ENCODE measurements around the gene BCL3. TPM values are rescaled to one million over a fixed set of nuclear protein-coding genes. Genes with fewer than 3 reads are reported as not detected.
"Not testable (repeated sequence)": the region's sequence is repeated elsewhere in the genome, so short reads cannot be mapped to it uniquely, and the experiment has no call there.

The BCL3 gene
- total and polyA plus RNA-seq, 4 donors, result 29.9 to 102 (median 41.3) TPM

GRCh38 chr19:44758596-44758995, 10.1 kb downstream of the BCL3 start:
- Histone ChIP-seq H3K27ac (ENCODE audit: low read depth in 1 of 2, low read length in 2 of 2) (peak overlapping the region in 1 of 2 donors; percentile 22), H3K36me3 (ENCODE audit: control insufficient read depth in 1 of 2, insufficient read depth in 2 of 2, low read length in 1 of 2) (no peaks in the 10 kb centered on the region), H3K4me3 (ENCODE audit: low read length in 2 of 2) (no peak overlapping the region), H3K27me3 (ENCODE audit: control insufficient read depth in 1 of 2, insufficient read depth in 2 of 2, low read length in 1 of 2) (no peaks in the 10 kb centered on the region), H3K4me1 (ENCODE audit: control insufficient read depth in 1 of 2, insufficient read depth in 2 of 2, low read length in 2 of 2) (no peaks in the 10 kb centered on the region), H3K9me3 (ENCODE audit: control insufficient read depth, low read length) (no peaks in the 10 kb centered on the region)
- intact Hi-C loops (cut with DNase I), result loop anchor here in 1 of 2 donors (5.0 kb wide), 1 partner anchor 36 kb away; no protein-coding TSS in a partner anchor
- 47 to 54% methylated on average over 6 to 9 of the region's 9 CpGs for WGBS, 2 donors
- DNase-seq (no peak), ATAC-seq (ENCODE audit: low FRiP score) (no peak)

GRCh38 chr19:44759083-44759804, 10.7 kb downstream of the BCL3 start:
- H3K9me3 ChIP-seq (ENCODE audit: control insufficient read depth, low read length), result no peaks in the 10 kb centered on the region
- no peaks in the 10 kb centered on the region for H3K27me3 ChIP-seq (ENCODE audit: control insufficient read depth in 1 of 2, insufficient read depth in 2 of 2, low read length in 1 of 2)
- no peak overlapping the region for H3K27ac ChIP-seq (ENCODE audit: low read depth in 1 of 2, low read length in 2 of 2)
- DNase-seq (no peak), ATAC-seq (ENCODE audit: low FRiP score) (no peak)
- WGBS, 2 donors, result 79 to 81% methylated on average over 10 of the region's 10 CpGs
- intact Hi-C loops (cut with DNase I), result loop anchor here in 1 of 2 donors (5.0 kb wide), 1 partner anchor 37 kb away; no protein-coding TSS in a partner anchor
- no peaks in the 10 kb centered on the region for H3K4me1 ChIP-seq (ENCODE audit: control insufficient read depth in 1 of 2, insufficient read depth in 2 of 2, low read length in 2 of 2)
- H3K36me3 ChIP-seq (ENCODE audit: control insufficient read depth in 1 of 2, insufficient read depth in 2 of 2, low read length in 1 of 2), result no peaks in the 10 kb centered on the region
- no peak overlapping the region for H3K4me3 ChIP-seq (ENCODE audit: low read length in 2 of 2)

GRCh38 chr19:44762038-44762437, 13.5 kb downstream of the BCL3 start:
- no peaks in the 10 kb centered on the region for H3K27me3 ChIP-seq (ENCODE audit: control insufficient read depth in 1 of 2, insufficient read depth in 2 of 2, low read length in 1 of 2)
- intact Hi-C loops (cut with DNase I), result no loop called here
- H3K9me3 ChIP-seq (ENCODE audit: control insufficient read depth, low read length), result no peaks in the 10 kb centered on the region
- no peak overlapping the region for H3K27ac ChIP-seq (ENCODE audit: low read depth in 1 of 2, low read length in 2 of 2)
- no peaks in the 10 kb centered on the region for H3K36me3 ChIP-seq (ENCODE audit: control insufficient read depth in 1 of 2, insufficient read depth in 2 of 2, low read length in 1 of 2)
- ATAC-seq (ENCODE audit: low FRiP score), result no peak
- H3K4me1 ChIP-seq (ENCODE audit: control insufficient read depth in 1 of 2, insufficient read depth in 2 of 2, low read length in 2 of 2), result no peaks in the 10 kb centered on the region
- no peak for DNase-seq
- 92 to 93% methylated on average over 8 of the region's 8 CpGs for WGBS, 2 donors
- H3K4me3 ChIP-seq (ENCODE audit: low read length in 2 of 2), result no peak overlapping the region

GRCh38 chr19:44765033-44765948, 16.8 kb downstream of the BCL3 start:
- ATAC-seq (ENCODE audit: low FRiP score), result no peak

GRCh38 chr19:44765949-44766335, 17.4 kb downstream of the BCL3 start:
- Histone ChIP-seq H3K27me3 (ENCODE audit: control insufficient read depth in 1 of 2, insufficient read depth in 2 of 2, low read length in 1 of 2) (no peaks in the 10 kb centered on the region), H3K4me1 (ENCODE audit: control insufficient read depth in 1 of 2, insufficient read depth in 2 of 2, low read length in 2 of 2) (no peaks in the 10 kb centered on the region), H3K36me3 (ENCODE audit: control insufficient read depth in 1 of 2, insufficient read depth in 2 of 2, low read length in 1 of 2) (no peaks in the 10 kb centered on the region), H3K9me3 (ENCODE audit: control insufficient read depth, low read length) (no peaks in the 10 kb centered on the region), H3K27ac (ENCODE audit: low read depth in 1 of 2, low read length in 2 of 2) (no peak overlapping the region), H3K4me3 (ENCODE audit: low read length in 2 of 2) (no peak overlapping the region)
- ATAC-seq (ENCODE audit: low FRiP score) (no peak), DNase-seq (no peak)
- 87 to 93% methylated on average over 3 of the region's 3 CpGs for WGBS, 2 donors
- intact Hi-C loops (cut with DNase I), result no loop called here

More at GRCh38 chr19:44765033-44765948, 16.8 kb downstream of the BCL3 start:
- no peak for DNase-seq
- Histone ChIP-seq H3K9me3 (ENCODE audit: control insufficient read depth, low read length) (no peaks in the 10 kb centered on the region), H3K27me3 (ENCODE audit: control insufficient read depth in 1 of 2, insufficient read depth in 2 of 2, low read length in 1 of 2) (no peaks in the 10 kb centered on the region), H3K4me3 (ENCODE audit: low read length in 2 of 2) (no peak overlapping the region), H3K27ac (ENCODE audit: low read depth in 1 of 2, low read length in 2 of 2) (no peak overlapping the region), H3K36me3 (ENCODE audit: control insufficient read depth in 1 of 2, insufficient read depth in 2 of 2, low read length in 1 of 2) (no peaks in the 10 kb centered on the region), H3K4me1 (ENCODE audit: control insufficient read depth in 1 of 2, insufficient read depth in 2 of 2, low read length in 2 of 2) (no peaks in the 10 kb centered on the region)
- intact Hi-C loops (cut with DNase I), result no loop called here
- WGBS, 2 donors, result 89 to 91% methylated on average over 22 of the region's 22 CpGs

- intact Hi-C loops (cut with DNase I), result no loop called here
- no peaks in the 10 kb centered on the region for H3K4me1 ChIP-seq (ENCODE audit: control insufficient read depth in 1 of 2, insufficient read depth in 2 of 2, low read length in 2 of 2)
- H3K27ac ChIP-seq (ENCODE audit: low read depth in 1 of 2, low read length in 2 of 2), result no peak overlapping the region
- no peak for DNase-seq
- no peaks in the 10 kb centered on the region for H3K27me3 ChIP-seq (ENCODE audit: control insufficient read depth in 1 of 2, insufficient read depth in 2 of 2, low read length in 1 of 2)
- no peak overlapping the region for H3K4me3 ChIP-seq (ENCODE audit: low read length in 2 of 2)
- ATAC-seq (ENCODE audit: low FRiP score), result no peak
- H3K36me3 ChIP-seq (ENCODE audit: control insufficient read depth in 1 of 2, insufficient read depth in 2 of 2, low read length in 1 of 2), result no peaks in the 10 kb centered on the region
- WGBS, 2 donors, result 81 to 82% methylated on average over 11 of the region's 11 CpGs
- H3K9me3 ChIP-seq (ENCODE audit: control insufficient read depth, low read length), result no peaks in the 10 kb centered on the region
These were observed 19.0 kb downstream of the BCL3 start for GRCh38 chr19:44767295-44768180.

GRCh38 chr19:44770550-44771257, 22.2 kb downstream of the BCL3 start:
- WGBS, 2 donors, result 14 to 16% methylated on average over 15 of the region's 15 CpGs
- Histone ChIP-seq H3K27ac (ENCODE audit: low read depth in 1 of 2, low read length in 2 of 2) (no peak overlapping the region), H3K36me3 (ENCODE audit: control insufficient read depth in 1 of 2, insufficient read depth in 2 of 2, low read length in 1 of 2) (no peaks in the 10 kb centered on the region), H3K9me3 (ENCODE audit: control insufficient read depth, low read length) (no peaks in the 10 kb centered on the region), H3K4me1 (ENCODE audit: control insufficient read depth in 1 of 2, insufficient read depth in 2 of 2, low read length in 2 of 2) (no peaks in the 10 kb centered on the region), H3K27me3 (ENCODE audit: control insufficient read depth in 1 of 2, insufficient read depth in 2 of 2, low read length in 1 of 2) (no peaks in the 10 kb centered on the region), H3K4me3 (ENCODE audit: low read length in 2 of 2) (no peak overlapping the region)
- intact Hi-C loops (cut with DNase I), result loop anchor here (1.0 to 2.0 kb wide), 3 partner anchors 46 to 81 kb away; no protein-coding TSS in a partner anchor
- peak; percentile 95 to 96 for DNase-seq
- peak; percentile 94 for ATAC-seq (ENCODE audit: low FRiP score)

GRCh38 chr19:44772144-44772543, 23.6 kb downstream of the BCL3 start:
- DNase-seq; H3K4me3 ChIP-seq (ENCODE audit: low read length in 2 of 2); H3K27me3 ChIP-seq (ENCODE audit: control insufficient read depth in 1 of 2, insufficient read depth in 2 of 2, low read length in 1 of 2); H3K36me3 ChIP-seq (ENCODE audit: control insufficient read depth in 1 of 2, insufficient read depth in 2 of 2, low read length in 1 of 2); H3K9me3 ChIP-seq (ENCODE audit: control insufficient read depth, low read length); H3K27ac ChIP-seq (ENCODE audit: low read depth in 1 of 2, low read length in 2 of 2); intact Hi-C loops (cut with DNase I); H3K4me1 ChIP-seq (ENCODE audit: control insufficient read depth in 1 of 2, insufficient read depth in 2 of 2, low read length in 2 of 2); ATAC-seq (ENCODE audit: low FRiP score): not testable (repeated sequence)
- WGBS, 2 donors, result 71 to 75% methylated on average over 18 of the region's 18 CpGs

Data from aorta (tissue), 5 donors.